ENCODE measurements around the gene MLH3. TPM values are rescaled to one million over a fixed set of nuclear protein-coding genes. Genes with fewer than 3 reads are reported as not detected.

The MLH3 gene
- total and polyA plus RNA-seq, 2 of the 13 experiments (the other 11 are each of a cell fraction or from before 2014, with no cell fraction given): 14.4 to 24.8 TPM

GRCh38 chr14:75079521-75079920 lies 28.3 kb upstream of the MLH3 start:
- Histone ChIP-seq H3K4me1 (ENCODE audit: insufficient read depth, low read length) (peaks cover 14% of the 10 kb centered on the region), H3K27me3 (ENCODE audit: control insufficient read depth in 1 of 2, insufficient read depth in 2 of 2, low read length in 2 of 2) (no peaks in the 10 kb centered on the region), H3K4me2 (ENCODE audit: low read depth, low read length) (no peak overlapping the region), H3K79me2 (ENCODE audit: insufficient read depth, low read length) (no peaks in the 10 kb centered on the region), H3K27ac (ENCODE audit: extremely low read length, insufficient read depth, low read length) (no peak overlapping the region), H3K4me3 (replicated peaks in 1 of 3; ENCODE audit: insufficient read depth in 1 of 3, low read depth in 2 of 3, low read length in 3 of 3) (no peak overlapping the region), H3K36me3 (replicated peaks in 1 of 2; ENCODE audit: control insufficient read depth in 1 of 2, insufficient read depth in 2 of 2, low read length in 2 of 2) (peaks cover 3 to 10% of the 10 kb centered on the region in 2 experiments; a peak in 4 of 5 replicates), H3K9ac (ENCODE audit: insufficient read depth, low read depth, low read length) (no peak overlapping the region), H2AFZ (ENCODE audit: low read length) (no peak overlapping the region), H3K9me3 (ENCODE audit: low read length) (no peaks in the 10 kb centered on the region), H4K20me1 (ENCODE audit: insufficient read depth, low read length) (no peaks in the 10 kb centered on the region)
- WGBS (ENCODE audit: low lambda C conversion rate): 51% methylated on average over 4 of the region's 4 CpGs
- TF ChIP-seq PBX3 (CRISPR knock-in tag; IDR thresholded peaks at IDR 0.05; ENCODE audit: borderline replicate concordance): no peak
- TF ChIP-seq CBX1 (IDR thresholded peaks at IDR 0.05; ENCODE audit: low read depth): no peak
- TF ChIP-seq RAD51 (IDR thresholded peaks at IDR 0.05; ENCODE audit: borderline replicate concordance): no peak
- TF ChIP-seq AKAP8 (CRISPR knock-in tag; IDR thresholded peaks at IDR 0.05): no peak
- TF ChIP-seq KDM4B (CRISPR knock-in tag; IDR thresholded peaks at IDR 0.05): no peak
- BruUV-seq (replicated peaks): no TSS peak
- FAIRE-seq (no peak), DNase-seq (ENCODE audit: low spot score) (no peak), ATAC-seq (no peak)
- intact Hi-C loops (cut with micrococcal nuclease; ENCODE audit: unreplicated experiment): no loop called here
- ChIA-PET CTCF (ENCODE audit: low intra/inter-chr PET ratio, low total read pairs) (no interaction called here), POLR2A (interaction anchor here (0.7 to 1.7 kb wide), 2 partner anchors 10 to 100 kb away, joined by 3 to 5 read pairs; partner anchors contain the start of gene ZC2HC1C)
- in situ Hi-C loops (cut with HindIII; ENCODE audit: extremely low pct_ligation_motif_present, low pct_unique_long_range_greater_than_20kb): no loop called here

GRCh38 chr14:75077794-75078193 lies 26.5 kb upstream of the MLH3 start:
- ATAC-seq (no peak), DNase-seq (ENCODE audit: low spot score) (no peak), FAIRE-seq (no peak)
- in situ Hi-C loops (cut with HindIII; ENCODE audit: extremely low pct_ligation_motif_present, low pct_unique_long_range_greater_than_20kb): no loop called here
- H3K4me2 ChIP-seq (ENCODE audit: low read depth, low read length): no peak overlapping the region
- intact Hi-C loops (cut with micrococcal nuclease; ENCODE audit: unreplicated experiment): no loop called here
- no peaks in the 10 kb centered on the region for H3K27me3 ChIP-seq (ENCODE audit: control insufficient read depth in 1 of 2, insufficient read depth in 2 of 2, low read length in 2 of 2)
- no peaks in the 10 kb centered on the region for H3K79me2 ChIP-seq (ENCODE audit: insufficient read depth, low read length)
- peaks cover 14% of the 10 kb centered on the region for H3K4me1 ChIP-seq (ENCODE audit: insufficient read depth, low read length)
- CTCF ChIA-PET (ENCODE audit: low intra/inter-chr PET ratio, low total read pairs): no interaction called here
- no peaks in the 10 kb centered on the region for H3K9me3 ChIP-seq (ENCODE audit: low read length)
- no peaks in the 10 kb centered on the region for H4K20me1 ChIP-seq (ENCODE audit: insufficient read depth, low read length)
- no TSS peak for BruUV-seq (replicated peaks)
- H3K4me3 ChIP-seq (replicated peaks in 1 of 3; ENCODE audit: insufficient read depth in 1 of 3, low read depth in 2 of 3, low read length in 3 of 3): no peak overlapping the region
- no peaks in the 10 kb centered on the region for H3K36me3 ChIP-seq (replicated peaks in 1 of 2; ENCODE audit: control insufficient read depth in 1 of 2, insufficient read depth in 2 of 2, low read length in 2 of 2)
- POLR2A ChIA-PET: interaction anchor here (0.8 kb wide), 1 partner anchor 8 kb away, joined by 4 read pairs; the partner anchor contains the start of gene ZC2HC1C
- H2AFZ ChIP-seq (ENCODE audit: low read length): no peak overlapping the region
- H3K27ac ChIP-seq (ENCODE audit: extremely low read length, insufficient read depth, low read length): no peak overlapping the region
- H3K9ac ChIP-seq (ENCODE audit: insufficient read depth, low read depth, low read length): no peak overlapping the region
- no peak for TF ChIP-seq TAF1 (CRISPR knock-in tag; IDR thresholded peaks at IDR 0.05)
- no peak for TF ChIP-seq CHD2 (IDR thresholded peaks at IDR 0.05; ENCODE audit: low read depth, low read length)
- TF ChIP-seq MTA3 (CRISPR knock-in tag; IDR thresholded peaks at IDR 0.05): no peak
- no peak for TF ChIP-seq ZSCAN22 (CRISPR knock-in tag; IDR thresholded peaks at IDR 0.05)
- no peak for TF ChIP-seq ZNF766 (CRISPR knock-in tag; IDR thresholded peaks at IDR 0.05; ENCODE audit: borderline replicate concordance)
- no peak for TF ChIP-seq PRPF4 (IDR thresholded peaks at IDR 0.05; ENCODE audit: low read depth, low read length, poor library complexity, severe bottlenecking)
- no peak for TF ChIP-seq MTERF4 (CRISPR knock-in tag; IDR thresholded peaks at IDR 0.05)
- no peak for TF ChIP-seq DMTF1 (CRISPR knock-in tag; IDR thresholded peaks at IDR 0.05)
- no peak for TF ChIP-seq NAIF1 (CRISPR knock-in tag; IDR thresholded peaks at IDR 0.05; ENCODE audit: borderline replicate concordance)
- no peak for TF ChIP-seq ZNF713 (CRISPR knock-in tag; IDR thresholded peaks at IDR 0.05)

Data from HepG2 (cell line).